ENCODE results near the gene HS6ST2. TPM values are rescaled to one million over a fixed set of nuclear protein-coding genes. Genes with fewer than 3 reads are reported as not detected.

The HS6ST2 gene
- polyA plus RNA-seq, 1 donor (not counting 4 experiments of a cell fraction or from before 2014, with no cell fraction given), result 0.43 TPM

- H3K4me3 ChIP-seq (ENCODE audit: control insufficient read depth in 2 of 3, extremely low read depth in 1 of 3, insufficient read depth in 2 of 3, low read depth in 1 of 3, low read length in 3 of 3), result no peak overlapping the region
- no peaks in the 10 kb centered on the region for H3K79me2 ChIP-seq (ENCODE audit: control insufficient read depth, insufficient read depth, low read length)
- no peaks in the 10 kb centered on the region for H3K9me1 ChIP-seq (ENCODE audit: control insufficient read depth, extremely low read depth, insufficient read depth, low read length)
- no peak overlapping the region for H2AFZ ChIP-seq (ENCODE audit: control insufficient read depth, low read length)
- no peak overlapping the region for H3K27ac ChIP-seq (ENCODE audit: control insufficient read depth, insufficient read depth, low read length)
- H3K27me3 ChIP-seq (ENCODE audit: control insufficient read depth, extremely low read depth, insufficient read depth, low read length), result no peaks in the 10 kb centered on the region
- TF ChIP-seq EZH2 (IDR thresholded peaks at IDR 0.05; ENCODE audit: low read length) (no peak), CTCF (optimal IDR thresholded peaks at IDR 0.05 in 1 of 3, IDR thresholded peaks at IDR 0.05 in 1 of 3, conservative IDR thresholded peaks at IDR 0.05 in 1 of 3; ENCODE audit: extremely low read depth in 1 of 3, insufficient read depth in 2 of 3, low read length in 3 of 3) (no peak)
- dilution Hi-C loops (cut with MboI; ENCODE audit: extremely low pct_ligation_motif_present, low sequenced_read_pairs), result no loop called here
- no peak overlapping the region for H3K9ac ChIP-seq (ENCODE audit: control insufficient read depth, extremely low read depth, insufficient read depth, low read length)
- no peak for DNase-seq (ENCODE audit: low read depth, low spot score)
- H3K4me2 ChIP-seq (ENCODE audit: control insufficient read depth, extremely low read depth, insufficient read depth, low read depth, low read length), result no peak overlapping the region
- no peak for FAIRE-seq
- H3K36me3 ChIP-seq (ENCODE audit: control insufficient read depth in 2 of 2, extremely low read depth in 1 of 2, insufficient read depth in 2 of 2, low read length in 2 of 2), result no peaks in the 10 kb centered on the region
- no peaks in the 10 kb centered on the region for H4K20me1 ChIP-seq (ENCODE audit: control insufficient read depth, extremely low read depth, insufficient read depth, low read length)
- no peaks in the 10 kb centered on the region for H3K9me3 ChIP-seq (ENCODE audit: control insufficient read depth, low read depth, low read length)
- no peaks in the 10 kb centered on the region for H3K4me1 ChIP-seq (ENCODE audit: control insufficient read depth, extremely low read depth, insufficient read depth, low read length)
Observed at GRCh38 chrX:132673331-132673730, 285.1 kb downstream of the HS6ST2 start.

GRCh38 chrX:132671229-132671641 lies 287.2 kb downstream of the HS6ST2 start:
- dilution Hi-C loops (cut with MboI; ENCODE audit: extremely low pct_ligation_motif_present, low sequenced_read_pairs), result no loop called here
- H3K4me2 ChIP-seq (ENCODE audit: control insufficient read depth, extremely low read depth, insufficient read depth, low read depth, low read length), result no peak overlapping the region
- DNase-seq (ENCODE audit: low read depth, low spot score) (no peak), FAIRE-seq (no peak)
- H3K4me1 ChIP-seq (ENCODE audit: control insufficient read depth, extremely low read depth, insufficient read depth, low read length), result no peaks in the 10 kb centered on the region
- H3K9me1 ChIP-seq (ENCODE audit: control insufficient read depth, extremely low read depth, insufficient read depth, low read length), result no peaks in the 10 kb centered on the region
- TF ChIP-seq EZH2 (IDR thresholded peaks at IDR 0.05; ENCODE audit: low read length), result no peak
- no peak for TF ChIP-seq CTCF (optimal IDR thresholded peaks at IDR 0.05 in 1 of 3, IDR thresholded peaks at IDR 0.05 in 1 of 3, conservative IDR thresholded peaks at IDR 0.05 in 1 of 3; ENCODE audit: extremely low read depth in 1 of 3, insufficient read depth in 2 of 3, low read length in 3 of 3)
- H3K27ac ChIP-seq (ENCODE audit: control insufficient read depth, insufficient read depth, low read length), result no peak overlapping the region
- H3K9ac ChIP-seq (ENCODE audit: control insufficient read depth, extremely low read depth, insufficient read depth, low read length), result no peak overlapping the region
- H4K20me1 ChIP-seq (ENCODE audit: control insufficient read depth, extremely low read depth, insufficient read depth, low read length), result no peaks in the 10 kb centered on the region
- no peak overlapping the region for H2AFZ ChIP-seq (ENCODE audit: control insufficient read depth, low read length)
- no peaks in the 10 kb centered on the region for H3K79me2 ChIP-seq (ENCODE audit: control insufficient read depth, insufficient read depth, low read length)
- H3K9me3 ChIP-seq (ENCODE audit: control insufficient read depth, low read depth, low read length), result no peaks in the 10 kb centered on the region
- no peaks in the 10 kb centered on the region for H3K27me3 ChIP-seq (ENCODE audit: control insufficient read depth, extremely low read depth, insufficient read depth, low read length)
- H3K4me3 ChIP-seq (ENCODE audit: control insufficient read depth in 2 of 3, extremely low read depth in 1 of 3, insufficient read depth in 2 of 3, low read depth in 1 of 3, low read length in 3 of 3), result no peak overlapping the region
- no peaks in the 10 kb centered on the region for H3K36me3 ChIP-seq (ENCODE audit: control insufficient read depth in 2 of 2, extremely low read depth in 1 of 2, insufficient read depth in 2 of 2, low read length in 2 of 2)
